KMS-11 (cell line): ENCODE measurements around the gene CAPN14.
A peak's percentile ranks its signal among the peaks of the same experiment; 100 is the strongest.

Experiments
- H2AFZ ChIP-seq: fragments of 200-600 bp; sonication (generic); 2 replicates; pipeline ENCODE4 v1.6.1; 2016; ENCODE audit warnings: antibody characterized with exemption, mixed run types, low read depth
- H3K27ac ChIP-seq: fragments of 200-600 bp; sonication (generic); 2 replicates; pipeline ENCODE4 v1.6.1; 2016; ENCODE audit warnings: mild to moderate bottlenecking, mixed run types
- H3K27me3 ChIP-seq: fragments of 200-600 bp; sonication (generic); 2 replicates; pipeline ENCODE4 v1.6.1; 2017; ENCODE audit warnings: mild to moderate bottlenecking, low read depth, mixed run types, moderate library complexity; ENCODE audit not compliant: insufficient read depth
- H3K36me3 ChIP-seq: fragments of 200-600 bp; sonication (generic); 2 replicates; pipeline ENCODE4 v1.6.1; 2017; ENCODE audit warnings: mild to moderate bottlenecking, mixed run types; ENCODE audit not compliant: insufficient read depth
- H3K4me1 ChIP-seq: fragments of 200-600 bp; sonication (generic); 2 replicates; pipeline ENCODE4 v1.6.1; 2016; ENCODE audit warnings: mild to moderate bottlenecking, low read depth, mixed run types; ENCODE audit not compliant: poor library complexity, severe bottlenecking
- H3K4me2 ChIP-seq: fragments of 200-600 bp; sonication (generic); 2 replicates; pipeline ENCODE4 v1.7.0; 2016; ENCODE audit warnings: mild to moderate bottlenecking, mixed run types
- H3K4me3 ChIP-seq: fragments of 200-600 bp; sonication (generic); IDR thresholded peaks from 2 replicates; pipeline ENCODE4 v1.6.1; 2017; ENCODE audit warnings: low read depth, low read length, mixed read lengths; ENCODE audit not compliant: insufficient read depth
- H3K79me2 ChIP-seq: fragments of 200-600 bp; sonication (generic); 2 replicates; pipeline ENCODE4 v1.6.1; 2016; ENCODE audit warnings: low read depth, mixed run types; ENCODE audit not compliant: insufficient read depth
- H3K9ac ChIP-seq: fragments of 200-600 bp; sonication (generic); 2 replicates; pipeline ENCODE4 v1.6.1; 2016; ENCODE audit warnings: mild to moderate bottlenecking, mixed run types
- H4K20me1 ChIP-seq: fragments of 200-600 bp; sonication (generic); 2 replicates; pipeline ENCODE4 v1.6.1; 2016; ENCODE audit warnings: mild to moderate bottlenecking, mixed run types; ENCODE audit not compliant: insufficient read depth
- TF ChIP-seq, protein P1 (sequence below): fragments of 200-600 bp; sonication (generic); conservative IDR thresholded peaks from 2 replicates; pipeline ENCODE4 v1.6.1; 2017; ENCODE audit warnings: low read depth, mild to moderate bottlenecking, antibody characterized with exemption, low read length, moderate library complexity, mixed read lengths

The CAPN14 gene

DNA sequence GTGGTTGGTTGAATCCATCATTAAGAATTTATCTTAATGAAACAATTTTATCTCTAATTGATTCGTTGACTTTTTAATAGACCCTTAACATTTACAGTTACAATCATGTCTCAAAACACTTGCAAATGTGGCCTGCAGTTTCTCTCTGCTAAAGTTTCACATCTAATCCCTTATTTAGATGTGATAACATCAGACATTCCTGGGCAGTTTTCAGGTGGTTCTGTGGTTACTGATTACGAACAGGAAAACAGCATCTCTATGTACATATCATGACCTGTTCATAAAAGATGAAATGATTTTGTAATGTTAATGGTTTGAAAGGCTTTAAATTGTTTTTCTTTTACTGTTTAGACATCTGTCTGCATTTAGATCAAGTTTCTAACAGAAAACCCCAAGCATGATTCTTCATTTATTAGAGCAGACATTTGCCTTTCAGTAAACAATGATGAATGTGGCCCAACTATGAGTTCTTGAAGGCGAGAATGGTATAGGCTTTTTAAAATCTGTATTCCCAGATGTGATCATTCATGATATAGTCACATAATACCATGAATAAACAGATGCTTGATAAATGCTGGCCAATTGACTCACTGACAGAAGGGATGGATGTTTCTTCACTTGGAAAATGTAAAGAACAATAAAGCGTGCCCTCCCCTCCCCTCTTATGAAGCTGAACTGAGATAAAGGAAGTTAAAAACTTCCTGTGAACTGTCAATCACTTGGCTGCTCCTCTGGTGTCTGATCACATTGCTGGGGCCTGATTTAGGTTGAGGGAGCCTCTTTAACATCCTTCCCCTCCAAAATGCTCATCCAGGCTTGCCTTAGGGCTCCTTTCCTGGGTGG is 3.5 kb downstream of the CAPN14 start:
- peak overlapping the region; percentile 12; the same call in 1 of the 2 replicates for H3K9ac ChIP-seq
- H3K79me2 ChIP-seq = no peaks in the 10 kb centered on the region
- peak overlapping the region; percentile 18; the same call in 1 of the 2 replicates for H2AFZ ChIP-seq
- peaks cover 44% of the 10 kb centered on the region for H3K4me1 ChIP-seq
- peak overlapping the region; percentile 53 for H3K27ac ChIP-seq
- H3K36me3 ChIP-seq = no peaks in the 10 kb centered on the region
- TF ChIP-seq, protein P1, sequence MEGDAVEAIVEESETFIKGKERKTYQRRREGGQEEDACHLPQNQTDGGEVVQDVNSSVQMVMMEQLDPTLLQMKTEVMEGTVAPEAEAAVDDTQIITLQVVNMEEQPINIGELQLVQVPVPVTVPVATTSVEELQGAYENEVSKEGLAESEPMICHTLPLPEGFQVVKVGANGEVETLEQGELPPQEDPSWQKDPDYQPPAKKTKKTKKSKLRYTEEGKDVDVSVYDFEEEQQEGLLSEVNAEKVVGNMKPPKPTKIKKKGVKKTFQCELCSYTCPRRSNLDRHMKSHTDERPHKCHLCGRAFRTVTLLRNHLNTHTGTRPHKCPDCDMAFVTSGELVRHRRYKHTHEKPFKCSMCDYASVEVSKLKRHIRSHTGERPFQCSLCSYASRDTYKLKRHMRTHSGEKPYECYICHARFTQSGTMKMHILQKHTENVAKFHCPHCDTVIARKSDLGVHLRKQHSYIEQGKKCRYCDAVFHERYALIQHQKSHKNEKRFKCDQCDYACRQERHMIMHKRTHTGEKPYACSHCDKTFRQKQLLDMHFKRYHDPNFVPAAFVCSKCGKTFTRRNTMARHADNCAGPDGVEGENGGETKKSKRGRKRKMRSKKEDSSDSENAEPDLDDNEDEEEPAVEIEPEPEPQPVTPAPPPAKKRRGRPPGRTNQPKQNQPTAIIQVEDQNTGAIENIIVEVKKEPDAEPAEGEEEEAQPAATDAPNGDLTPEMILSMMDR = no peak
- H3K27me3 ChIP-seq = no peaks in the 10 kb centered on the region
- no peaks in the 10 kb centered on the region for H4K20me1 ChIP-seq
- no peak overlapping the region for H3K4me3 ChIP-seq
- peak overlapping the region; percentile 50 for H3K4me2 ChIP-seq

DNA sequence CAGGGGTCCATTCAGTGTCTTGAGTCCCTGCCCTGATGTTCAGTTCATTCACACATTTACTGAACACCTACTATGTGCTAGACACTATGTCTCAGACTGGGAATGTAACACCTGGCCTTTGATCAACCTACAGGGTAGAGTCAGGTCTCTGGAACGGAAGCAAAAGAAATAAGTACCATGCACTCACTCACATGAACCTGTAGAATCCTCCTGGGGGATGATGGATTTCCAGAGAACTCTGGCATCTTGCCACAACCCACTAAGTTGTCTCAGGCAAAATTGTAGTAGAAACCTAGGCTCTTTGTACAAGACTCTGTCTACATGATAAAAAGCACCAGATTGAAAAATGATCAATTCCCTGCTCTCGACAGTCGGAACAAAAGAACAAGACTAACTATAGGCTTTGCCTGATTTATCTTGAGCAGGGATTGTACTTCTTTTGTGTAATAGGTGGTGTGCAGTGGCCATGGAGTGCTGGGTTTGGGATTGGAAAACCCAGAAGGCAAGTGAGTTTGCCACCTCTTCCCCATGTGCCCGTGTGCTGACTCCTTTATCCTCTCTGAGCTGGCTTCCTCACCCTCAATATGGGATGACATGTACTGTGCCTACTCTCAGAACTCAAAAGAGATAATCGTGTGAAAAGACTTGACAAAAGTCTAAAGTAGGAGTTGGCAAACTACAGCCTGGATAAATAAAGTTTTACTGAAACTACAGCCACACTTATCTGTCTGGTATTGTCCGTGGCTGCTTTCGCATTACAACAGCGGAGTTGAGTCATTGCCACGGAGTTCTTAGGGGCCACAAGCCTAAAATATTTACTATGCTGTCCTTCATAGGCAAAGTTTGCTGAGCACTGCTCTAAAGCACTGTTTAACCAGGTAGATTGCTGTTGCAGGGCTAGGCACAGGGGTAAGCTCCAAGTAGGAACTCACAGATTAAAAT is 4.4 kb downstream of the CAPN14 start:
- Histone ChIP-seq H3K4me2 (peak overlapping the region; percentile 50), H3K4me1 (peaks cover 42% of the 10 kb centered on the region), H3K36me3 (no peaks in the 10 kb centered on the region), H3K27me3 (no peaks in the 10 kb centered on the region), H3K9ac (peak overlapping the region; percentile 12; the same call in 1 of the 2 replicates), H3K4me3 (no peak overlapping the region), H4K20me1 (no peaks in the 10 kb centered on the region), H3K27ac (peak overlapping the region; percentile 53), H3K79me2 (no peaks in the 10 kb centered on the region), H2AFZ (peak overlapping the region; percentile 18; the same call in 1 of the 2 replicates)
- TF ChIP-seq, protein P1 = no peak

DNA sequence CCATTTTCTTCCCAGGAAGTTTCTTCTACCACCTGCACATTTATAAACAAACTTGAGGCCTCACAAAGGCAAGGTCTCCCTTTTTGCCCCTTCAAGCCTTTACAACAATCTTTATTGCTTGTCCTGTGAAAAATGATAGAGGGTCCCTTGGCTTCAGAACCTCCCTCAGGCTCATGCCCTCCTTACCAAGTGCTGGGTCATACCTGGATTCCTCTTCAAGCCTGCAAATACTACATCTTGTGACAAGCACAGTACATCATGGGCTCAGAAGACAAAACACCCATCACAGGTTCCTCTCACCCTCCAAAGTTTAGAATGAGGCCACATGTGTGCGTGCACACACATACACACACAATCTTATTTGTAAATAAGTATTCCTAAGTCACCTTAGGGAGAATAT is 9.1 kb downstream of the CAPN14 start:
- TF ChIP-seq, protein P1 = no peak
- H4K20me1 ChIP-seq = no peaks in the 10 kb centered on the region
- no peaks in the 10 kb centered on the region for H3K36me3 ChIP-seq
- no peaks in the 10 kb centered on the region for H3K79me2 ChIP-seq
- no peak overlapping the region for H3K4me3 ChIP-seq
- no peak overlapping the region for H3K4me2 ChIP-seq
- H3K27me3 ChIP-seq = no peaks in the 10 kb centered on the region
- H3K27ac ChIP-seq = no peak overlapping the region
- no peak overlapping the region for H2AFZ ChIP-seq
- H3K4me1 ChIP-seq = peaks cover 10% of the 10 kb centered on the region
- H3K9ac ChIP-seq = no peak overlapping the region

DNA sequence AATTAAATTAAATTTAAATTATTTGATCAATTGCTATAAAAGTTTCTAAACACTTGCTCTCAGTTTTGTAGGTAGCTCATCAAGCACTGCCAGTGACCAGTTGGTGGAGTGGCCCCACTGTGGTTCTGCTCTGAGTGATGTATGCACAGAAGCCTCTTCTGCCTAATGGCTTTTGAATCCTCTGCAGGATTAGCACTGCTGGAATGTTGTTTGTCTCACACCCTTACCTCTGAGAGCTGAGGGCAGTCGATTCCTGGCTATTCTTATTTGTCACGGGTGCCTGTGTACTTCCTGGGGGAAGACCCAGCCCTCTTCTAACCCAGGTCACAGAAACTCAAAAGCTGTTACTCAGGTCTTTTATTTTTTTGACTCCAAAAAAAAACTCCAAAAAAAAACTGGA is 9.5 kb downstream of the CAPN14 start:
- Histone ChIP-seq H3K27ac (no peak overlapping the region), H2AFZ (no peak overlapping the region)

More for the DNA sequence above, 9.5 kb downstream of the CAPN14 start:
- H3K9ac ChIP-seq = no peak overlapping the region
- H3K27me3 ChIP-seq = no peaks in the 10 kb centered on the region
- no peak overlapping the region for H3K4me3 ChIP-seq
- no peak overlapping the region for H3K4me2 ChIP-seq
- H3K79me2 ChIP-seq = no peaks in the 10 kb centered on the region
- TF ChIP-seq, protein P1 = no peak
- H3K4me1 ChIP-seq = peaks cover 5% of the 10 kb centered on the region
- H3K36me3 ChIP-seq = no peaks in the 10 kb centered on the region
- no peaks in the 10 kb centered on the region for H4K20me1 ChIP-seq
